ENCODE results near the gene ACP4.
"Not testable (repeated sequence)": the region's sequence is repeated elsewhere in the genome, so short reads cannot be mapped to it uniquely, and the experiment has no call there.

The ACP4 gene, protein sequence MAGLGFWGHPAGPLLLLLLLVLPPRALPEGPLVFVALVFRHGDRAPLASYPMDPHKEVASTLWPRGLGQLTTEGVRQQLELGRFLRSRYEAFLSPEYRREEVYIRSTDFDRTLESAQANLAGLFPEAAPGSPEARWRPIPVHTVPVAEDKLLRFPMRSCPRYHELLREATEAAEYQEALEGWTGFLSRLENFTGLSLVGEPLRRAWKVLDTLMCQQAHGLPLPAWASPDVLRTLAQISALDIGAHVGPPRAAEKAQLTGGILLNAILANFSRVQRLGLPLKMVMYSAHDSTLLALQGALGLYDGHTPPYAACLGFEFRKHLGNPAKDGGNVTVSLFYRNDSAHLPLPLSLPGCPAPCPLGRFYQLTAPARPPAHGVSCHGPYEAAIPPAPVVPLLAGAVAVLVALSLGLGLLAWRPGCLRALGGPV

DNA sequence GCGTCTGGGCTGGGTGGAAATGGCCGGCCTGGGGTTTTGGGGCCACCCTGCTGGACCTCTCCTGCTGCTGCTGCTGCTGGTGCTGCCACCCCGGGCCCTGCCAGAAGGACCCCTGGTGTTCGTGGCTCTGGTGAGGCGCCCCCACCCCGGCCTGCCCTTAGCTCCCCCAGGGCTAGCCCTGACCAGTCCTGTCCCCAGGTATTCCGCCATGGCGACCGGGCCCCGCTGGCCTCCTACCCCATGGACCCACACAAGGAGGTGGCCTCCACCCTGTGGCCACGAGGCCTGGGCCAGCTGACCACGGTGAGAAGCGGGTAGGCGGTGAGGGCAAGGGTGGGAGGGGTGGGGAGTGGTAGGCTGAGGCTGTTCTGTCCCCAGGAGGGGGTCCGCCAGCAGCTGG is at the start of gene ACP4:
Gene ACP4, plus strand, starts transcription at position 20 of the 400 bp plus-strand sequence. Its CDS starts 0 bp downstream, at position 20.
- no peak for DNase-seq (ENCODE audit: low read depth in 2 of 2)

DNA sequence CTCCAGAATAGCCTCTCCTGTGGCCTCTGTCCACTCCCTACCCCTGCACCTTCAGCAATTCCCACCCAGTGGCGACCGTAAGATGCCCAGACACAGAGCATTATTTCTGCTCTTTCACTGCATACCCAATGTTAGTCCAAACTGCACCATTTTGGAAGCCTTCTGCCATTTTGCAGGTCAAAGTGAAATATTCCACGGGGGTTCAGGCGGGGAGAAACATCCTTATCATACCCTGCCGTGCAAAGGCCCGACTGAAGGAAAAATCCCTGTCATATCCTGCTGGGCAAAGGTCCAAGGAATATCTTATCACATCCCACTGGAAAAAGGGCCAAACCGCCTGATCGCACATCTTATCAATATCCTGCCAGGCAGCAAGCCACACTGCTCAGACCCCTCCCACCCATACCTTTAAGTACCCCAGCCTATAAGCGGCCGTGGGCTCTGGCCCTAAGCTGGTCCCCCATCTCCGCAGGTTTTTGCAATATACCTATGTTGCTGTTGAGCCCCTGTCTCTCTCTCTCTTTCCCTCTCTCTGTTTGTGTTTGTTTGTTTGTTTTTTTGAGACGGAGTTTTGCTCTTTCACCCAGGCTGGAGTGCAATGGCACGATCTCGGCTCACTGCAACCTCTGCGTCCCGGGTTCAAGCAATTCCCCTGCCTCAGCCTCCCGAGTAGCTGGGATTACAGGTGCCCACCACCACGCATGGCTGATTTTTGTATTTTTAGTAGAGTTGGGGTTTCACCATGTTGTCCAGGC is 48.9 kb upstream of the ACP4 start:
- DNase-seq (ENCODE audit: low read depth in 2 of 2), result no peak

DNA sequence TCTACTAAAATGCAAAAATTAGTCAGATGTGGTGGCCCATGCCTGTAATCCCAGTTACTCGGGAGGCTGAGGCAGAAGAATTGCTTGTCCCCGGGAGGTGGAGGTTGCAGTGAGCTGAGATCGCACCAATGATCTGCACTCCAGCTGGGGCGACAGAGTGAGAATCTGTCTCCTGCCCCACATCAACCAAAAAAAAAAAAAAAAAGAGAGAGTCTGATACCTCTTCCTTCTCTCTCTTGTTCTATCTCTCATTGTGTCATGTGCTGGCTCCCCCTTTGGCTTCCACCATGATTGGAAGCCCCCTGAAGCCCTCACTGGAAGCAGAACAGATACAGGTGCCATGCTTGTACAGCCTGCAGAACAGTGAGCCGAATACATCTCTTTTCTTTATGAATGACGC is 46.7 kb upstream of the ACP4 start:
- DNase-seq (ENCODE audit: low read depth in 2 of 2), result no peak

DNA sequence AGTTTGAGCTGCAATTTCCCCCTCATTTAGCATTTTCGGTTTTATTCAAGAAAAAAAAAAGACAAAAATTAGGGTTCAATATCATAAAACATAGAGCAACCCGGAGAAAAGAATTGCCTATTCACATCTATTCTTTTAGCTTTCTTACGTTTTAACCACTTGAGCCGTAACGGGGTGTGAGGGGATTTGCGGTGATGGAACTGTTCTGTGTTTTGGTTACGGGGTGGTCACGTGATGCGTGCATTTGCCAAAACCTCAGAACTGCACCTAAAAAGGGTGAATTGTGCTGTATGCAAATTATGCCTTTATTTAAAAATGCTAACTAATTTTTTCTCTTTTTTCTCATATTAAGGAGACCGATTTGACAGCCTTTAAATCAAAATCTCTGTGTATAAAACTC is 45.0 kb upstream of the ACP4 start:
- DNase-seq (ENCODE audit: low read depth in 2 of 2), result no peak

DNA sequence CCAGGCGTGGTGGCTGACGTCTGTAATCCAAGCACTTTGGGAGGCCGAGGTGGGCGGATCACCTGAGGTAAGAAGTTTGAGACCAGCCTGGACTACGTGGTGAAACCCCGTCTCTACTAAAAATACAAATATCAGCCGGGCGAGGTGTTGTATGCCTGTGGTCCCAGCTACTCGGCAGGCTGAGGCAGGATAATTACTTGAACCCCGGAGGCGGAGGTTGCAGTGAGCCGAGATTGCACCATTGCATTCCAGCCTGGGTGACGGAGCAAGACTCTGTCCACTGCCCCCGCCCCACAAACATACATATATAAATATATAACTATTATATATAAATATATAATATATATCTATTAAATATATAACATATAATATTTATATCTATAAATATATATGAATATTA is 43.1 kb upstream of the ACP4 start:
- DNase-seq (ENCODE audit: low read depth in 2 of 2), result not testable (repeated sequence)

DNA sequence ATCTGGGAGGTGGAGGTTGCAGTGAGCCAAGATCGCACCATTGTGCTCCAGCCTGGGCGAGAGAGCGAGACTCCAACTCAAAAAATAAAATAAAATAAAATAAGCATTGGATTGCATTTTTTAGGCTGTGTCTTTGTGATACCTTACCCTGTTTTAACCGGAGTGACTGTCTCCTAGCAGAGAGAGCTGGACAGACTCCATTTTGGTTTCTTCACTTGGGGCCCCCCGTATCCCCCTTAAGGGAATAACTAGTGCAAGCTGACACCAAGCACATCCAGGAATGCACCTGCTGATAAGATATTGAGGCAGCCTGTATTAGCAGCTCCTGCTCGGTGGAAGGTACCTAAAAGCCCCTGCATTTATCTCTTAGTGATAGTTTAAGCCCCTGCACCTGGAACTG is 40.7 kb upstream of the ACP4 start:
- no peak for DNase-seq (ENCODE audit: low read depth in 2 of 2)

DNA sequence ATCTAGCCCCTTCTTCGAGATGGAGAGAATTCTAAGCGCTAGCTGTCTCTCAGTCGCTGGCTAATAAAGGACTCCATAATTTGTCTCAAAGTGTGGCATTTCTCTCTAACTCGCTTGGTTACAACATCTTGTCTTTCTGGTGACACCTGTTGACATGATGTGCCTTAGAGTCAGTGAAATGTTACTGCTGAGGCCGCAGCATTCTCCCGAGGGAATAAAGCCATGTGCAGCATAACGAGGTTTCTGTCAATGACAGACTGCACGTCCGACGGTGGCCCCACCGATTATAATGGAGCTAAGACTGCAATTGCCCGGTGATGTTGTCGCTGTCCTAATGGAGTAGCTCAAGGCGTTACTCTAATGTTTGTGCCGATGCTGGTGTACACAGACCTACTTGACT is 40.2 kb upstream of the ACP4 start:
- no peak for DNase-seq (ENCODE audit: low read depth in 2 of 2)

DNA sequence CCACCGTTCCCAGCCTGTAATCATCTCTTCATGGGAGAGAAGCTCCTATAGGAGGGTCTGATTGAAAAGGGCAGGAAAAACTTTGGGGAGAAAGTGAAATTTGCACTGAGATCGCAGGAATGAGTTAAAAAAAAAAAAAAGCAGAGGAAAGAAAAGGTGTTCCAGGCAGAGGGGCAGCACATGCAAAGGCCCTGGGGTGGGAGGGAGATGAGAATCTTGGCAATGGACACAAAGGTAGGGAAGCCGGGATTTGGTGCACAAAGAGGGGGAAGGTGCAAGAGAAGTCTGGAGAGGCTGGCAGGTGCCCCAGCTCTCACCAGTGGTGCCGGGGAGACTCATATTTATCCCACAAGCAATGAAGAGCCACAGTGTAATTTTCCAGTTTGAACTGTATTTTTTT is 36.3 kb upstream of the ACP4 start:
- no peak for DNase-seq (ENCODE audit: low read depth in 2 of 2)

DNA sequence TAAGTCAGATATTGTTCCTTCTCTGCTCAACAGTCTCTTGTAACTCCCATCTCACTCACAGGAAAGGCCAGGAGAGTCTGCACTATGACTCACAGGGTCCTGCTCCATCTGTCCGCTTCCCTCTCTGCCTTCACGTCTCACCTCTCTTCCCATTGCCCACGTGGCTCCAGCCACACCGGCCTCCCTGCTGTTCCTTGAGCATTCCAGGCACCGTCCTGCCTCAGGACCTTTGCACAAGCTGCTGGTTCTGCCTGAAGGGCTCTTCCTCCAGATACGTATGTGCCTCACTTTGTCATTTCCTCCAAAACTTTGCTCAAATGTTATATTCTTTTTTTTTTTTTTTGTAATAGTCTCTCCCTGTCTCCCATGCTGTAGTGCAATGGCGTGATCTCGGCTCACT is 34.0 kb upstream of the ACP4 start:
- DNase-seq (ENCODE audit: low read depth in 2 of 2), result not testable (repeated sequence)

DNA sequence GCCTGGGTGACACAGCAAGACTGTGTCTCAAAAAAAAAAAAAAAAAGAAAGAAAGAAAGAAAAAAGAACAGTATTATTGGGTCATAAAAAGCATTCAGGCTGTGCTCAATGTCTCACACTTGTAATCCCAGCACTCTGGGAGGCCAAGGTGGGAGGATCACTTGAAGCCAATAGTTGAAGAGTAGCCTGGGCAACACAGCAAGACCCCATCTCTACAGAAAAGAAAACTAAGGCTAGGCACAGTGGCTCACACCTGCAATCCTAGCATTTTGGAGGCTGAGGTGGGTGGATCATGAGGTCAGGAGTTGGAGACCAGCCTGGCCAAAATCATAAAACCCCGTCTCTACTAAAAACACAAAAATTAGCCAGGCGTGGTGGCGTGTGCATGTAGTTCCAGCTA is 32.6 kb upstream of the ACP4 start:
- DNase-seq (ENCODE audit: low read depth in 2 of 2), result not testable (repeated sequence)

DNA sequence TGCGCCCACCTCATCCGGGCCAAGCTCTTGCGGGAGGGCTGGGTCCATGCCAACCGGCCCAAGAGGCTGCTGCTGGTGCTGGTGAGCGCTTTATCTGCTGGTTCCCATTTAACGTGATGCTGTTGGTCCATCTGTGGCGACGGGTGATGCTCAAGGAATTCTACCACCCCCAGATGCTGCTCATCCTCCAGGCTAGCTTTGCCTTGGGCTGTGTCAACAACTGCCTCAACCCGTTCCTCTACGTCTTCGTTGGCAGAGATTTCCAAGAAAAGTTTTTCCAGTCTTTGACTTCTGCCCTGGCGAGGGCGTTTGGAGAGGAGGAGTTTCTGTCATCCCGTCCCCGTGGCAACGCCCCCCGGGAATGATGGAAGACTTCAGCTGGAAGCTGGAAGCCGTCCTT is 31.1 kb upstream of the ACP4 start:
- DNase-seq (ENCODE audit: low read depth in 2 of 2), result not testable (repeated sequence)

DNA sequence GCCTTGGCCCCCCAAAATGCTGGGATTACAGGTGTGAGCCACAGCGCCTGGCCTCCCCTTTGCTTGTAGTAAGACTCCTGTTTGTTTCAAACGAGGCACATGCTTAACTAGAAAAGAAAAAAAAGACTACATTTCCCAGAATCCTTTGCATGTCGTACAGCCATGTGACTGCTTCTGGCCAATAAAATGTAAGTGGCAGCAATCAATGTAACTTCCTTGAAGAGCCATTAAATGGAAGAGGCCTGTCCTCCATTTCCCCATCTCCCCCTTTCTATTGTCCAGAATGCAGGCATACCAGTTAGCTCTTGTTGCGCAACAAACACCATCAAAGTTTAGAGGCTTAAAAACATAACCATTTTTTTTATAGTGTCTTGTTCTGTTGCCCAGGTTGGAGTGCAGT is 30.3 kb upstream of the ACP4 start:
- DNase-seq (ENCODE audit: low read depth in 2 of 2), result no peak

DNA sequence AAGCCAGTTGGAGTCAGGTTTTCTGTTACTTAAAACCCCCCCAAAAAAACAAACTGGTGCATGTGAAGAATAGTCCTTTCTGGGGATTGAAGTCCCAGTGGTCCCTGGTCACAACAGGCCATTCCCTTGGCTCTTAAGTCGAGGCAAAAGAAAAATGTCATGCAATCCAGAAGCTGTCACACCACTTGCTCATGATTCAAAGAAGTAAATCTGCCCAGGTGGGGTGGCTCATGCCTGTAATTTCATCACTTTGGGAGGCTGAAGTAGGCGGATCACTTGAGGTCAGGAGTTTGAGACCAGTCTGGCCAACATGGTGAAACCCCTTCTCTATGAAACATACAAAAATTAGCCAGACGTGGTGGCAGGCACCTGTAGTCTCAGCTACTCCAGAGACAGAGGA is 28.7 kb upstream of the ACP4 start:
- DNase-seq (ENCODE audit: low read depth in 2 of 2), result not testable (repeated sequence)

DNA sequence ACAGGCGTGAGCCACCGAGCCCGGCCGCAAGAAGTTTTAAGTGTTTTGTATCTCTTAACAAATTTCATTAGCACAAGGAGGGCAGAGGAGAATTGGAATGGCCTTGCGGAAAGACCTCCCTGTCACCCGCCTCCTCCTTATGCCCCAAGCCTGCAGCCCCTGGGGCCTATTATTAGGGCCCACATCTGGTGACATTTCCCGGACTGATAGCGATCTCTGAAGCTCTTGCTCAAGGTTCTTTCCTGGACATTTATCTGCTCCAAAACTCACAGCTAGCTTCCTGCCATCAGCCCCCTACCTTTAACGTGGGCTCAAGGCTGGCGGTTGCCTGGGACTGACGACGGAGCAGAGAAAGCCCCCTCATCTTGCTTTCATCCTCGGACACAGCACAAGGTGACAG is 26.7 kb upstream of the ACP4 start:
- not testable (repeated sequence) for DNase-seq (ENCODE audit: low read depth in 2 of 2)

DNA sequence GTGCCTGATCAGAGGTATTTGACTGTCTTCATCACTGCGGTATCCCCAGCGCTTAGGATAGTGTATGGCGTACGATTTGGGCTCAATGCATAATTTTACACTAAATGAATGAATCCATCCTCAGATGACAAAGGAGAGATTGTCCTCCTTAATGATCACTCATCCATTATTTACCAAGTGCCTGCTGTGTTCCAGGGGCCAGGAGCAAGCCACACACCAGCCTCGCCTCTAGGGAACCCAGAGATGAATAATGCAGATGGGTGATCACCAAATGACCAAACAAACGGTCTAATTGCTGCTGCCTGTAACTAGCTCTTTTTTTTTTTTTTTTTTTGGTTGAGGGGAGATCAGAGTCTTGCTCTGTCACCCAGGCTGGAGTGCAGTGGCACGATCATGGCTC is 25.8 kb upstream of the ACP4 start:
- no peak for DNase-seq (ENCODE audit: low read depth in 2 of 2)

DNA sequence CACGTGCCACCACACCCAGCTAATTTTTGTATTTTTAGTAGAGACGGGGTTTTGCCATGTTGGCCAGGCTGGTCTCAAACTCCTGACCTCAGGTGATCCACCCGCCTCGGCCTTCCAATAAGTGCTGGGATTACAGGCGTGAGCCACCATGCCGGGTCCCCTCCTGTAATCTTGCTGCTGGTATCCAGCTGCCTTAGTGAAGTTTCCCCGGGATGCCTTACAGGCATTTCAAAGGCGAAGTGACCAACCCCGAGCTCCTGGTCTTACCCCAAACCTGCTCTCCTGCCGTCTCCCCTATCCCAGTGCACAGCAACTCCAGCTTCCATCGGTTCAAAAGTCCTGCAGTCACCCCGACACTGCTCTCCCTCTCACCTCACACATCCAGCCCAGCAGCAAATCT is 23.5 kb upstream of the ACP4 start:
- not testable (repeated sequence) for DNase-seq (ENCODE audit: low read depth in 2 of 2)

DNA sequence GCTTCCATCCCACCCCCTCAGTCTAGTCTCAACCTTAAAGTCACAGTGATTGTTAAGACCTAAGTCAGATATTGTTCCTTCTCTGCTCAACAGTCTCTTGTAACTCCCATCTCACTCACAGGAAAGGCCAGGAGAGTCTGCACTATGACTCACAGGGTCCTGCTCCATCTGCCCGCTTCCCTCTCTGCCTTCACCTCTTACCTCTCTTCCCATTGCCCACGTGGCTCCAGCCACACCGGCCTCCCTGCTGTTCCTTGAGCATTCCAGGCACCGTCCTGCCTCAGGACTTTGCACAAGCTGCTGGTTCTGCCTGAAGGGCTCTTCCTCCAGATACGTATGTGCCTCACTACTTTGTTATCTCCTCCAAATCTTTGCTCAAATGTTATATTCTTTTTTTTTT is 23.0 kb upstream of the ACP4 start:
- not testable (repeated sequence) for DNase-seq (ENCODE audit: low read depth in 2 of 2)

DNA sequence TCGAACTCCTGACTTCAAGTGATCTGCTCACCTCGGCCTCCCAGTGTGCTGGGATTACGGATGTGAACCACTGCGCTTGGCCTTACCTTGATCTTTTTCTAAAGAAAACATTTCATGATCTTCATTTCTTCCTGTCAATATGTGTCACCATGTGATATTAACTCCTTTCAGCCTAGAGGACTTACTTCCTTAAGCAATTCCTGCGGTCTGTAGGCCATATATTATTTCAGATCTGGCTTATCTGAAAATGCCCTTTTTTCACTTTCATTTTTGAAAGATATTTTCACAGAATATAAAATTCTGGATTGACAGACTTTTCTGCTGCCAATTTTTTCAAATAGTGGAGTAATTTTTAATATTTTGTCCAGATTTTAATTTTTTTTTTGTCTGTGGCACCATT is 21.9 kb upstream of the ACP4 start:
- DNase-seq (ENCODE audit: low read depth in 2 of 2), result no peak

DNA sequence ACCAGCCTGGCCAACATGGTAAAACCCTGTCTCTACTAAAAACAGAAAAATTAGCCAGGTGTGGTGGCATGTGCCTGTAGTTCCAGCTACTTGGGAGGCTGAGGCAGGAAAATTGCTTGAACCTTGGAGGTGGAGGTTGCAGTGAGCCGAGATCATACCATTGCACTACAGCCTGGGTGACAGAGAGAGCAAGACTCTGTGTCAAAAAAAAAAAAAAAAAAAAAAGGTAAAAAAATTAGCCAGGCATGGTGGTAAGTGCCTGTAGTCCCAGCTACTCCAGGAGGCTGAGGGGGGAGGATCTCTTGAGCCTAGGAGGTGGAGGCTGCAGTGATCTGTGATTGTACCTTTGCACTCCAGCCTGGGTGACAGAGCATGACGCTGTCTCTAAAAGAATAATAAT is 20.1 kb upstream of the ACP4 start, which contains the start of gene GPR32:
Gene GPR32, plus strand, starts transcription at position 301 of the 400 bp plus-strand sequence. CDS start 137 bp downstream, outside the sequence.
- not testable (repeated sequence) for DNase-seq (ENCODE audit: low read depth in 2 of 2)

DNA sequence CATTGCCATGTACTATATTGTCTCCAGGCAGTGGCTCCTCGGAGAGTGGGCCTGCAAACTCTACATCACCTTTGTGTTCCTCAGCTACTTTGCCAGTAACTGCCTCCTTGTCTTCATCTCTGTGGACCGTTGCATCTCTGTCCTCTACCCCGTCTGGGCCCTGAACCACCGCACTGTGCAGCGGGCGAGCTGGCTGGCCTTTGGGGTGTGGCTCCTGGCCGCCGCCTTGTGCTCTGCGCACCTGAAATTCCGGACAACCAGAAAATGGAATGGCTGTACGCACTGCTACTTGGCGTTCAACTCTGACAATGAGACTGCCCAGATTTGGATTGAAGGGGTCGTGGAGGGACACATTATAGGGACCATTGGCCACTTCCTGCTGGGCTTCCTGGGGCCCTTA is 19.3 kb upstream of the ACP4 start:
- DNase-seq (ENCODE audit: low read depth in 2 of 2), result no peak

DNA sequence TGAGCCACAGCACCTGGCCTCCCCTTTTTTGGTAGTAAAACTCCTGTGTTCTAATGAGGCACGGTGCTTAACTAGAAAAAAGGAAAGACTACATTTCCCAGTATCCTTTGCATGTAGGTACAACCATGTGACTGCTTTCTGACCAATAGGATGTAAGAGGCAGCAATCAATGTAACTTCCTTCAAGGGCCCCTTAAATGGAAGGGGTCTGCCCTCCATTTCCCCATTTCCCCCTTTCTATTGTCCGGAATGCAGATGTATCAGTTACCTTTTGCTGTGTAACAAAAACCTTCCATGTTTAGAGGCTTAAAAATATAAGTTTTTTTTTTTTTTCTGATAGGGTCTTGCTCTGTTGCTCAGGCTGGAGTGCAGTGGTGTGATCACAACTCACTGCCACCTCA is 17.7 kb upstream of the ACP4 start:
- no peak for DNase-seq (ENCODE audit: low read depth in 2 of 2)

DNA sequence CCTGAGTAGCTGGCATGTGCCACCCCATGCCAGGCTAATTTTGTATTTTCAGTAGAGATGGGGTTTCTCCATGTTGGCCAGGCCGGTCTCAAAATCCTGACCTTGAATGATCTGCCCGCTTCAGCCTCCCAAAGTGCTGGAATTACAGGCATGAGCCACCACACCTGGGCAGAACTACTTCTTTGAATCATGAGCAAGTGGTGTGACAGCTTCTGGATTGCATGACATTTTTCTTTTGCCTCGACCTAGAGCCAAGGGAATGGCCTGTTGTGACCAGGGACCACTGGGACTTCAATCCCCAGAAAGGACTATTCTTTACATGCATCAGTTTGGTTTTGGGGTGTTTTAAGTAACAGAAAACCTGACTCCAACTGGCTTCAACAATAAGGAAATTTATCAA is 17.3 kb upstream of the ACP4 start:
- DNase-seq (ENCODE audit: low read depth in 2 of 2), result not testable (repeated sequence)

DNA sequence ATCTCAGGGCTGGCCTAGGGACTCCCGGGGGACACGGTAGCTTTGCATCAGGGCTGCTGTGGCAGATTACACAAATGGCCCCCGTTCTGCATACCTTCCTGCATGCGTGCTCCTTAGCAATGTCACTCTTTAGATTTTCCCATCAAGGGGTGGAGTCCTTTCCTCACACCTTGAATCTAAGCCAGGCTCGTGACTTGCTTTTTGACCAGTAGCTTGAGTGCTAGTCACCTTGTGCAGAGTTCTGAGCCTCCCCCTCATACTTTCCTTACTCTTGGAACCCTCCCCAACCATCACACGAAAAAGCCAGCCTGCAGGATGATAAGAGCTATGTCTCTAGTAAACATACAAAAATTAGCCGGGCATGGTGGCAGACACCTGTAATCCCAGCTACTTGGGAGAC is 16.8 kb upstream of the ACP4 start:
- not testable (repeated sequence) for DNase-seq (ENCODE audit: low read depth in 2 of 2)
